HG03095 (cell line): ENCODE measurements around the gene BTBD19.

Source experiments
- ATAC-seq: cut with Tn5 transposase; IDR thresholded peaks from one replicate; pipeline ENCODE4 v1.9.1; 2021; ENCODE audit warnings: moderate library complexity; ENCODE audit not compliant: unreplicated experiment

The BTBD19 gene

GRCh38 chr1:44855742-44856141 lies 47.4 kb downstream of the BTBD19 start:
- no peak for ATAC-seq

- no peak for ATAC-seq
These were observed 49.1 kb downstream of the BTBD19 start for GRCh38 chr1:44857446-44857845.

GRCh38 chr1:44860331-44860730 lies 52.0 kb downstream of the BTBD19 start:
- no peak for ATAC-seq

- ATAC-seq: no peak
These were observed 52.6 kb downstream of the BTBD19 start for GRCh38 chr1:44860891-44861425.

- no peak for ATAC-seq
These were observed 54.6 kb downstream of the BTBD19 start for GRCh38 chr1:44862829-44863401.
